Breast epithelium (tissue), 3 donors: ENCODE results near the gene ADAMTS5.

Source experiments
- POLR2A ChIP-seq: fragments of 450-650 bp; IDR thresholded peaks from one replicate; pipeline ENCODE4 v1.6.1; 2016; ENCODE audit warnings: antibody characterized with exemption, mild to moderate bottlenecking, moderate library complexity
- TF ChIP-seq, protein P1 (sequence below), 3 donors: fragments of 450-650 bp; IDR thresholded peaks; one replicate each; pipeline ENCODE4 v1.5.1; 2016 to 2017; ENCODE audit warnings: antibody characterized with exemption in 3 of 3, mild to moderate bottlenecking in 3 of 3, moderate library complexity in 3 of 3

DNA sequence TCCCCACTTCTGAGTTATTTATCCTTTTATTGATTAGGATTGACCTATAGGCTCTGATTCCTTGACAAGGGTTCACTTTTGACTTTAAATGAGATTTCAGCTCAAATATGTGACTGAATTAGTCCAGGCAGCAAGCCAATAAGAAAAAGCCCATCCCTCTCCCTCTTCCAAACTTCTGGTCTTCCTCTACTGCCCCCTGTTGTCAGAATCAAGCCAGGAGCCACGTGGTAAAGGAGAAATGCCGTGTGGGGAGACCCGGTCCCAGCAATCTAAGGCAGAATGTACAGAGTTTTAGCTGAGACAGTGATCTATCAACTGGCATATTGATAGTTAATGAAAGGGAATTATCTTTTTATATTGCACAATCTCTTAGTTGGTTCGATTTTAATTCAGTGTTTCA, 5.2 kb downstream of the ADAMTS5 start:
- TF ChIP-seq, protein P1, sequence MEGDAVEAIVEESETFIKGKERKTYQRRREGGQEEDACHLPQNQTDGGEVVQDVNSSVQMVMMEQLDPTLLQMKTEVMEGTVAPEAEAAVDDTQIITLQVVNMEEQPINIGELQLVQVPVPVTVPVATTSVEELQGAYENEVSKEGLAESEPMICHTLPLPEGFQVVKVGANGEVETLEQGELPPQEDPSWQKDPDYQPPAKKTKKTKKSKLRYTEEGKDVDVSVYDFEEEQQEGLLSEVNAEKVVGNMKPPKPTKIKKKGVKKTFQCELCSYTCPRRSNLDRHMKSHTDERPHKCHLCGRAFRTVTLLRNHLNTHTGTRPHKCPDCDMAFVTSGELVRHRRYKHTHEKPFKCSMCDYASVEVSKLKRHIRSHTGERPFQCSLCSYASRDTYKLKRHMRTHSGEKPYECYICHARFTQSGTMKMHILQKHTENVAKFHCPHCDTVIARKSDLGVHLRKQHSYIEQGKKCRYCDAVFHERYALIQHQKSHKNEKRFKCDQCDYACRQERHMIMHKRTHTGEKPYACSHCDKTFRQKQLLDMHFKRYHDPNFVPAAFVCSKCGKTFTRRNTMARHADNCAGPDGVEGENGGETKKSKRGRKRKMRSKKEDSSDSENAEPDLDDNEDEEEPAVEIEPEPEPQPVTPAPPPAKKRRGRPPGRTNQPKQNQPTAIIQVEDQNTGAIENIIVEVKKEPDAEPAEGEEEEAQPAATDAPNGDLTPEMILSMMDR (IDR thresholded peaks at IDR 0.05) = no peak
- TF ChIP-seq POLR2A = no peak
